ENCODE measurements around the gene SPAG9. TPM values are rescaled to one million over a fixed set of nuclear protein-coding genes. Genes with fewer than 3 reads are reported as not detected.

Gene SPAG9
- 100 to 1,000 TPM; 212 to 268 TPM for total RNA-seq
- polyA plus RNA-seq (ENCODE audit: insufficient read length in 2 of 2): 100 to 1,000 TPM; 179 to 227 TPM
- long read RNA-seq, donor 1, full-length matches to known transcripts: 21 of 28 reads
- long read RNA-seq, donor 1, partial matches to known transcripts: 7 of 28 reads
- long read RNA-seq, donor 1, other reads (novel, unspliced or antisense): 0 of 28 reads
- long read RNA-seq, donor 2, full-length matches to known transcripts: 5 of 5 reads
- long read RNA-seq, donor 2, partial matches to known transcripts: 0 of 5 reads
- long read RNA-seq, donor 2, other reads (novel, unspliced or antisense): 0 of 5 reads
- long read RNA-seq, donor 3, full-length matches to known transcripts: 5 of 19 reads
- long read RNA-seq, donor 3, partial matches to known transcripts: 14 of 19 reads
- long read RNA-seq, donor 3, other reads (novel, unspliced or antisense): 0 of 19 reads
- long read RNA-seq, donor 4, transcript SPAG9-207 (3 exons, 828 nt): major isoform, 9 of 23 reads
- long read RNA-seq, donor 4, partial matches to known transcripts: 13 of 23 reads
- long read RNA-seq, donor 4, other reads (novel, unspliced or antisense): 0 of 23 reads

GRCh38 chr17:51120739-51121619, at the start of gene SPAG9:
TSS of gene SPAG9 (minus strand) at chr17:51120868. CDS start at chr17:51120656, 212 bp downstream.
- Histone ChIP-seq H3K27ac (ENCODE audit: low read depth, low read length) (peak within 1 kb of the TSS; percentile 99), H3K9me3 (ENCODE audit: control insufficient read depth, insufficient read depth, low read length) (no peaks in the 10 kb centered on the region), H3K4me3 (ENCODE audit: low read depth, low read length) (peak within 1 kb of the TSS; percentile 89), H3K4me1 (ENCODE audit: control insufficient read depth, insufficient read depth, low read length) (peaks cover 21% of the 10 kb centered on the region), H3K27me3 (ENCODE audit: control insufficient read depth, insufficient read depth, low read length) (no peaks in the 10 kb centered on the region), H3K36me3 (ENCODE audit: control insufficient read depth, insufficient read depth, low read length) (no peaks in the 10 kb centered on the region)
- WGBS (ENCODE audit: insufficient coverage): 0% methylated on average over 54 of the region's 68 CpGs
- peak; percentile 86 to 99 (median 89) for DNase-seq (ENCODE audit: low read depth in 4 of 6, low spot score in 6 of 6)

- DNase-seq (ENCODE audit: low read depth in 4 of 6, low spot score in 6 of 6): no peak
- Histone ChIP-seq H3K4me1 (ENCODE audit: control insufficient read depth, insufficient read depth, low read length) (peaks cover 15% of the 10 kb centered on the region), H3K4me3 (ENCODE audit: low read depth, low read length) (no peak overlapping the region), H3K9me3 (ENCODE audit: control insufficient read depth, insufficient read depth, low read length) (no peaks in the 10 kb centered on the region), H3K27me3 (ENCODE audit: control insufficient read depth, insufficient read depth, low read length) (no peaks in the 10 kb centered on the region), H3K27ac (ENCODE audit: low read depth, low read length) (no peak overlapping the region), H3K36me3 (ENCODE audit: control insufficient read depth, insufficient read depth, low read length) (peaks cover 31% of the 10 kb centered on the region)
- WGBS (ENCODE audit: insufficient coverage): 100% methylated on average over 1 of the region's 1 CpG
Observed at GRCh38 chr17:51169340-51169739, 48.7 kb upstream of the SPAG9 start.

GRCh38 chr17:51166987-51167931, 46.6 kb upstream of the SPAG9 start:
- peak in 2 of 6 donors; percentile 43 to 62 for DNase-seq (ENCODE audit: low read depth in 4 of 6, low spot score in 6 of 6)
- Histone ChIP-seq H3K27me3 (ENCODE audit: control insufficient read depth, insufficient read depth, low read length) (no peaks in the 10 kb centered on the region), H3K4me1 (ENCODE audit: control insufficient read depth, insufficient read depth, low read length) (peaks cover 15% of the 10 kb centered on the region), H3K27ac (ENCODE audit: low read depth, low read length) (peak overlapping the region; percentile 1), H3K4me3 (ENCODE audit: low read depth, low read length) (peak overlapping the region; percentile 67), H3K9me3 (ENCODE audit: control insufficient read depth, insufficient read depth, low read length) (no peaks in the 10 kb centered on the region), H3K36me3 (ENCODE audit: control insufficient read depth, insufficient read depth, low read length) (peaks cover 42% of the 10 kb centered on the region)
- WGBS (ENCODE audit: insufficient coverage): 4% methylated on average over 29 of the region's 42 CpGs

- Histone ChIP-seq H3K27me3 (ENCODE audit: control insufficient read depth, insufficient read depth, low read length) (no peaks in the 10 kb centered on the region), H3K4me3 (ENCODE audit: low read depth, low read length) (peak within 1 kb of the TSS; percentile 67), H3K9me3 (ENCODE audit: control insufficient read depth, insufficient read depth, low read length) (no peaks in the 10 kb centered on the region), H3K27ac (ENCODE audit: low read depth, low read length) (peak within 1 kb of the TSS; percentile 70), H3K36me3 (ENCODE audit: control insufficient read depth, insufficient read depth, low read length) (peaks cover 46% of the 10 kb centered on the region), H3K4me1 (ENCODE audit: control insufficient read depth, insufficient read depth, low read length) (peaks cover 15% of the 10 kb centered on the region)
- peak in 4 of 6 donors; percentile 40 to 91 (median 70) for DNase-seq (ENCODE audit: low read depth in 4 of 6, low spot score in 6 of 6)
- WGBS (ENCODE audit: insufficient coverage): 0% methylated on average over 98 of the region's 98 CpGs
Observed at GRCh38 chr17:51166198-51166986, 45.7 kb upstream of the SPAG9 start, which contains the start of gene NME2. TSS of gene NME2 (plus strand) at chr17:51166411. CDS start at chr17:51166831, 420 bp downstream.

GRCh38 chr17:51165680-51166197, 45.1 kb upstream of the SPAG9 start:
- H3K9me3 ChIP-seq (ENCODE audit: control insufficient read depth, insufficient read depth, low read length): no peaks in the 10 kb centered on the region
- H3K4me1 ChIP-seq (ENCODE audit: control insufficient read depth, insufficient read depth, low read length): peaks cover 15% of the 10 kb centered on the region
- H3K4me3 ChIP-seq (ENCODE audit: low read depth, low read length): peak overlapping the region; percentile 67
- whole genome bisulfite sequencing (ENCODE audit: insufficient coverage): 4% methylated on average over 21 of the region's 21 CpGs
- H3K36me3 ChIP-seq (ENCODE audit: control insufficient read depth, insufficient read depth, low read length): peaks cover 51% of the 10 kb centered on the region
- H3K27ac ChIP-seq (ENCODE audit: low read depth, low read length): peak overlapping the region; percentile 70
- DNase-seq (ENCODE audit: low read depth in 4 of 6, low spot score in 6 of 6): no peak
- no peaks in the 10 kb centered on the region for H3K27me3 ChIP-seq (ENCODE audit: control insufficient read depth, insufficient read depth, low read length)

GRCh38 chr17:51164911-51165679, 44.4 kb upstream of the SPAG9 start:
- peak in 1 of 6 donors; percentile 16 for DNase-seq (ENCODE audit: low read depth in 4 of 6, low spot score in 6 of 6)
- Histone ChIP-seq H3K9me3 (ENCODE audit: control insufficient read depth, insufficient read depth, low read length) (no peaks in the 10 kb centered on the region), H3K27ac (ENCODE audit: low read depth, low read length) (peak overlapping the region; percentile 70), H3K4me3 (ENCODE audit: low read depth, low read length) (peak overlapping the region; percentile 67), H3K36me3 (ENCODE audit: control insufficient read depth, insufficient read depth, low read length) (peaks cover 50% of the 10 kb centered on the region), H3K4me1 (ENCODE audit: control insufficient read depth, insufficient read depth, low read length) (peaks cover 15% of the 10 kb centered on the region), H3K27me3 (ENCODE audit: control insufficient read depth, insufficient read depth, low read length) (no peaks in the 10 kb centered on the region)
- 44% methylated on average over 16 of the region's 16 CpGs for WGBS (ENCODE audit: insufficient coverage)

- Histone ChIP-seq H3K4me1 (ENCODE audit: control insufficient read depth, insufficient read depth, low read length) (peaks cover 9% of the 10 kb centered on the region), H3K4me3 (ENCODE audit: low read depth, low read length) (no peak overlapping the region), H3K36me3 (ENCODE audit: control insufficient read depth, insufficient read depth, low read length) (peaks cover 50% of the 10 kb centered on the region), H3K27ac (ENCODE audit: low read depth, low read length) (no peak overlapping the region), H3K9me3 (ENCODE audit: control insufficient read depth, insufficient read depth, low read length) (no peaks in the 10 kb centered on the region), H3K27me3 (ENCODE audit: control insufficient read depth, insufficient read depth, low read length) (no peaks in the 10 kb centered on the region)
- WGBS (ENCODE audit: insufficient coverage): no CpG with 5 or more reads among the region's 3 CpGs
- DNase-seq (ENCODE audit: low read depth in 4 of 6, low spot score in 6 of 6): no peak
Observed at GRCh38 chr17:51161541-51161940, 40.9 kb upstream of the SPAG9 start.

Data from spinal cord (tissue), 10 donors.